ENCODE measurements around the gene ZNHIT2. TPM values are rescaled to one million over a fixed set of nuclear protein-coding genes. Genes with fewer than 3 reads are reported as not detected.

Gene ZNHIT2
- total and polyA plus RNA-seq, 10 of the 15 experiments (the other 5 are each of a cell fraction or from before 2014, with no cell fraction given): 0.24 to 20.4 (median 15.5) TPM; not detected in 1

DNA sequence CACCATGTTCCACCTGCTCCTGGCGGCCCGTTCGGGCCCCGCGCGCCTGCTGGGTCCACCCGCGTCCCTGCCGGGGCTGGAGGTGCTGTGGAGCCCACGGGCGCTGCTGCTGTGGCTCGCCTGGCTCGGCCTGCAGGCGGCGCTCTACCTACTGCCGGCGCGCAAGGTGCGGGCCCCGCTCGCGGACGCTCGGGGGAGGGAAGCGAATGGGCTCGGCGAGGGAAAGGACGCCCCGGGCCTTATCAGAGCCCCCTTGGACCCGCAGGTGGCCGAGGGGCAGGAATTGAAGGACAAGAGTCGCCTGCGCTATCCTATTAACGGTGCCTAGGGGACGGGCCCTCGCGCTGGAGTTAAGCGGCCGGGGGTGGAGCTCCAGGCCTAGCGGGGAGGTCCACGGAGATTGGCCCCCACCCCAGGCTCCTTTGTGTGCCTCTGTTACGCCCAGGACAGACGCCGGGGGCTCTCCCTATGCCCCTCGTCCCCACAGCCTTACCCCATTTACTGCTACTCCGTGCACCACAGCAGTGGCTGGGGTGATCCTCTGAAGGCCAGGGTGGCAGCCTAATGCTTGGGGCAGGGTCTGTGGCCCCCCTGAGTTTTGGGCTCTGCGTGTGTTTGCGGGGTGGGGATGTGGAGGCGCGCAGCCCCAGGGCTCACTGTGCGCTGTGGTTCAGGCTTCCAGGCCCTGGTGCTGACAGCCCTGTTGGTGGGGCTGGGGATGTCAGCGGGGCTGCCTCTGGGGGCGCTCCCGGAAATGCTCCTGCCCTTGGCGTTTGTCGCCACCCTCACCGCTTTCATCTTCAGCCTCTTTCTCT, 4.7 kb downstream of the ZNHIT2 start (continued):
- TF ChIP-seq ZNF687 (IDR thresholded peaks at IDR 0.05): peak; percentile 35; the same call in 1 of the 2 replicates
- TF ChIP-seq IRF5 (IDR thresholded peaks at IDR 0.05; ENCODE audit: borderline replicate concordance): no peak
- peak; percentile 21; the same call in 1 of the 2 replicates for TF ChIP-seq TARDBP (IDR thresholded peaks at IDR 0.05; ENCODE audit: borderline replicate concordance)
- TF ChIP-seq HDGF (IDR thresholded peaks at IDR 0.05): peak; percentile 87
- TF ChIP-seq MLLT1 (IDR thresholded peaks at IDR 0.05): 0 out of 2 replicates have a peak, but pooled peaks have one; percentile 39
- peak; percentile 39 for TF ChIP-seq RAD21 (IDR thresholded peaks at IDR 0.05; ENCODE audit: insufficient read depth, low read depth, low read length)
- TF ChIP-seq, protein P1, sequence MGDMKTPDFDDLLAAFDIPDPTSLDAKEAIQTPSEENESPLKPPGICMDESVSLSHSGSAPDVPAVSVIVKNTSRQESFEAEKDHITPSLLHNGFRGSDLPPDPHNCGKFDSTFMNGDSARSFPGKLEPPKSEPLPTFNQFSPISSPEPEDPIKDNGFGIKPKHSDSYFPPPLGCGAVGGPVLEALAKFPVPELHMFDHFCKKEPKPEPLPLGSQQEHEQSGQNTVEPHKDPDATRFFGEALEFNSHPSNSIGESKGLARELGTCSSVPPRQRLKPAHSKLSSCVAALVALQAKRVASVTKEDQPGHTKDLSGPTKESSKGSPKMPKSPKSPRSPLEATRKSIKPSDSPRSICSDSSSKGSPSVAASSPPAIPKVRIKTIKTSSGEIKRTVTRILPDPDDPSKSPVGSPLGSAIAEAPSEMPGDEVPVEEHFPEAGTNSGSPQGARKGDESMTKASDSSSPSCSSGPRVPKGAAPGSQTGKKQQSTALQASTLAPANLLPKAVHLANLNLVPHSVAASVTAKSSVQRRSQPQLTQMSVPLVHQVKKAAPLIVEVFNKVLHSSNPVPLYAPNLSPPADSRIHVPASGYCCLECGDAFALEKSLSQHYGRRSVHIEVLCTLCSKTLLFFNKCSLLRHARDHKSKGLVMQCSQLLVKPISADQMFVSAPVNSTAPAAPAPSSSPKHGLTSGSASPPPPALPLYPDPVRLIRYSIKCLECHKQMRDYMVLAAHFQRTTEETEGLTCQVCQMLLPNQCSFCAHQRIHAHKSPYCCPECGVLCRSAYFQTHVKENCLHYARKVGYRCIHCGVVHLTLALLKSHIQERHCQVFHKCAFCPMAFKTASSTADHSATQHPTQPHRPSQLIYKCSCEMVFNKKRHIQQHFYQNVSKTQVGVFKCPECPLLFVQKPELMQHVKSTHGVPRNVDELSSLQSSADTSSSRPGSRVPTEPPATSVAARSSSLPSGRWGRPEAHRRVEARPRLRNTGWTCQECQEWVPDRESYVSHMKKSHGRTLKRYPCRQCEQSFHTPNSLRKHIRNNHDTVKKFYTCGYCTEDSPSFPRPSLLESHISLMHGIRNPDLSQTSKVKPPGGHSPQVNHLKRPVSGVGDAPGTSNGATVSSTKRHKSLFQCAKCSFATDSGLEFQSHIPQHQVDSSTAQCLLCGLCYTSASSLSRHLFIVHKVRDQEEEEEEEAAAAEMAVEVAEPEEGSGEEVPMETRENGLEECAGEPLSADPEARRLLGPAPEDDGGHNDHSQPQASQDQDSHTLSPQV (IDR thresholded peaks at IDR 0.05): no peak
- TF ChIP-seq FOXM1 (IDR thresholded peaks at IDR 0.05; ENCODE audit: low read depth, low read length): no peak
- TF ChIP-seq ZNF217 (IDR thresholded peaks at IDR 0.05): 0 out of 2 replicates have a peak, but pooled peaks have one; percentile 62
- peak; percentile 71 for TF ChIP-seq DPF2 (IDR thresholded peaks at IDR 0.05)
- TF ChIP-seq IKZF1 (conservative IDR thresholded peaks at IDR 0.05): peak; percentile 13; the same call in 1 of the 2 replicates
- no peak; the same call in 1 of the 2 replicates for TF ChIP-seq MTA2 (IDR thresholded peaks at IDR 0.05; ENCODE audit: low read depth)
- TF ChIP-seq NBN (IDR thresholded peaks at IDR 0.05): 0 out of 2 replicates have a peak, but pooled peaks have one; percentile 31
- TF ChIP-seq SMAD1 (IDR thresholded peaks at IDR 0.05; ENCODE audit: low read depth, partially characterized antibody): no peak
- TF ChIP-seq IRF3 (IDR thresholded peaks at IDR 0.05): no peak
- TF ChIP-seq CREB1 (IDR thresholded peaks at IDR 0.05; ENCODE audit: low read depth): no peak
- peak; percentile 42; the same call in 1 of the 2 replicates for TF ChIP-seq MXI1 (IDR thresholded peaks at IDR 0.05; ENCODE audit: low read depth, low read length)

Measured in GM12878 (cell line).